HepG2 (cell line): ENCODE measurements around the gene TOM1L2. TPM values are rescaled to one million over a fixed set of nuclear protein-coding genes. Genes with fewer than 3 reads are reported as not detected.

Experiments used
- FOXO1 ChIP-seq: sonication (generic); formaldehyde crosslinking; IDR thresholded peaks from 2 replicates; pipeline ENCODE4 v1.4.0; 2020; ENCODE audit warnings: missing genetic modification reagents
- KDM6A ChIP-seq: IDR thresholded peaks from 2 replicates; pipeline ENCODE4 v1.6.1; 2016; ENCODE audit warnings: low read depth
- PBX2 ChIP-seq: IDR thresholded peaks from 2 replicates; pipeline ENCODE4 v1.6.1; 2016; ENCODE audit warnings: control low read depth
- PITX1 ChIP-seq: sonication (generic); formaldehyde crosslinking; IDR thresholded peaks from 2 replicates; pipeline ENCODE4 v1.5.1; 2020; ENCODE audit warnings: mild to moderate bottlenecking, missing genetic modification reagents
- SIN3A ChIP-seq: IDR thresholded peaks from 2 replicates; pipeline ENCODE4 v1.6.1; 2011; ENCODE audit warnings: low read depth, mild to moderate bottlenecking, control low read depth, low read length, borderline replicate concordance
- SIN3B ChIP-seq: fragments of 150-350 bp; IDR thresholded peaks from 2 replicates; pipeline ENCODE4 v1.6.1; 2014; ENCODE audit warnings: low read length
- SOX6 ChIP-seq, 2 experiments: fragments of 450-650 bp in 1 of 2; sonication (generic) in 1 of 2; formaldehyde crosslinking in 1 of 2; IDR thresholded peaks; 2 replicates each; pipeline versions ENCODE4 v1.4.0 to v1.6.1; 2017 to 2020; ENCODE audit warnings: antibody characterized with exemption in 1 of 2, mild to moderate bottlenecking in 1 of 2, missing genetic modification reagents in 1 of 2
- SP5 ChIP-seq: IDR thresholded peaks from 2 replicates; pipeline ENCODE4 v1.6.1; 2016; ENCODE audit warnings: low read depth, borderline replicate concordance
- TCF12 ChIP-seq, 2 experiments: fragments of 450-650 bp in 1 of 2; sonication (generic) in 1 of 2; formaldehyde crosslinking in 1 of 2; IDR thresholded peaks; 2 replicates each; pipeline versions ENCODE4 v1.6.1 to v1.8.0; 2017 to 2022; ENCODE audit warnings: antibody characterized with exemption in 1 of 2, mild to moderate bottlenecking in 1 of 2, missing genetic modification reagents in 1 of 2, moderate library complexity in 1 of 2
- THAP11 ChIP-seq: IDR thresholded peaks from 2 replicates; pipeline ENCODE4 v1.6.1; 2016; ENCODE audit warnings: missing biosample characterization, missing genetic modification reagents
- ZBTB8A ChIP-seq: sonication (generic); formaldehyde crosslinking; IDR thresholded peaks from 2 replicates; pipeline ENCODE4 v1.4.0; 2020; ENCODE audit warnings: mild to moderate bottlenecking, low read depth, missing genetic modification reagents, borderline replicate concordance
- ZFP37 ChIP-seq: sonication (generic); formaldehyde crosslinking; IDR thresholded peaks from 2 replicates; pipeline ENCODE4 v1.4.0; 2020; ENCODE audit warnings: missing genetic modification reagents, borderline replicate concordance
- ZNF546 ChIP-seq: sonication (generic); formaldehyde crosslinking; conservative IDR thresholded peaks from 2 replicates; pipeline ENCODE4 v1.8.1; 2023; ENCODE audit warnings: mild to moderate bottlenecking, missing genetic modification reagents
- ZNF891 ChIP-seq: sonication (generic); formaldehyde crosslinking; IDR thresholded peaks from 2 replicates; pipeline ENCODE4 v1.5.0; 2020; ENCODE audit warnings: mild to moderate bottlenecking, missing genetic modification reagents
- polyA plus RNA-seq, 8 experiments: library from polyadenylated mRNA; depleted of rRNA in 3 of 8; stranded (reverse) in 7 of 8; unstranded in 1 of 8; fragments of >200 nt; fragmentation: Illumina TruSeq in 4 of 8; extraction: Trizol in 4 of 8; gene quantifications; 2 replicates each; pipeline versions ENCODE4 v1.2.1 to v1.2.3, GENCODE V29; 2011 to 2016; ENCODE audit warnings: low read depth in 4 of 8, missing spikeins in 1 of 8, mixed read lengths in 1 of 8; ENCODE audit not compliant: insufficient read depth in 1 of 8
- total RNA-seq, 5 experiments: library from RNA; depleted of rRNA; stranded (reverse); fragments of >200 nt; fragmentation: Illumina TruSeq; extraction: Trizol; gene quantifications; 2 replicates each; pipeline ENCODE4 v1.2.3, GENCODE V29; 2016; ENCODE audit warnings: low read depth in 1 of 5
- TF ChIP-seq, protein P1 (sequence below): sonication (generic); formaldehyde crosslinking; IDR thresholded peaks from 2 replicates; pipeline ENCODE4 v1.5.0; 2020; ENCODE audit warnings: mild to moderate bottlenecking, missing genetic modification reagents, borderline replicate concordance
- TF ChIP-seq, protein P2 (sequence below): sonication (generic); formaldehyde crosslinking; IDR thresholded peaks from 2 replicates; pipeline ENCODE4 v1.4.0; 2020; ENCODE audit warnings: mild to moderate bottlenecking, missing genetic modification reagents, borderline replicate concordance
- TF ChIP-seq, protein P3 (sequence below): sonication (generic); formaldehyde crosslinking; IDR thresholded peaks from 2 replicates; pipeline ENCODE4 v1.4.0; 2020; ENCODE audit warnings: missing genetic modification reagents

The TOM1L2 gene
- total and polyA plus RNA-seq, 2 of the 13 experiments (the other 11 are each of a cell fraction or from before 2014, with no cell fraction given): 4.7 to 7.4 TPM

- TF ChIP-seq, protein P1, sequence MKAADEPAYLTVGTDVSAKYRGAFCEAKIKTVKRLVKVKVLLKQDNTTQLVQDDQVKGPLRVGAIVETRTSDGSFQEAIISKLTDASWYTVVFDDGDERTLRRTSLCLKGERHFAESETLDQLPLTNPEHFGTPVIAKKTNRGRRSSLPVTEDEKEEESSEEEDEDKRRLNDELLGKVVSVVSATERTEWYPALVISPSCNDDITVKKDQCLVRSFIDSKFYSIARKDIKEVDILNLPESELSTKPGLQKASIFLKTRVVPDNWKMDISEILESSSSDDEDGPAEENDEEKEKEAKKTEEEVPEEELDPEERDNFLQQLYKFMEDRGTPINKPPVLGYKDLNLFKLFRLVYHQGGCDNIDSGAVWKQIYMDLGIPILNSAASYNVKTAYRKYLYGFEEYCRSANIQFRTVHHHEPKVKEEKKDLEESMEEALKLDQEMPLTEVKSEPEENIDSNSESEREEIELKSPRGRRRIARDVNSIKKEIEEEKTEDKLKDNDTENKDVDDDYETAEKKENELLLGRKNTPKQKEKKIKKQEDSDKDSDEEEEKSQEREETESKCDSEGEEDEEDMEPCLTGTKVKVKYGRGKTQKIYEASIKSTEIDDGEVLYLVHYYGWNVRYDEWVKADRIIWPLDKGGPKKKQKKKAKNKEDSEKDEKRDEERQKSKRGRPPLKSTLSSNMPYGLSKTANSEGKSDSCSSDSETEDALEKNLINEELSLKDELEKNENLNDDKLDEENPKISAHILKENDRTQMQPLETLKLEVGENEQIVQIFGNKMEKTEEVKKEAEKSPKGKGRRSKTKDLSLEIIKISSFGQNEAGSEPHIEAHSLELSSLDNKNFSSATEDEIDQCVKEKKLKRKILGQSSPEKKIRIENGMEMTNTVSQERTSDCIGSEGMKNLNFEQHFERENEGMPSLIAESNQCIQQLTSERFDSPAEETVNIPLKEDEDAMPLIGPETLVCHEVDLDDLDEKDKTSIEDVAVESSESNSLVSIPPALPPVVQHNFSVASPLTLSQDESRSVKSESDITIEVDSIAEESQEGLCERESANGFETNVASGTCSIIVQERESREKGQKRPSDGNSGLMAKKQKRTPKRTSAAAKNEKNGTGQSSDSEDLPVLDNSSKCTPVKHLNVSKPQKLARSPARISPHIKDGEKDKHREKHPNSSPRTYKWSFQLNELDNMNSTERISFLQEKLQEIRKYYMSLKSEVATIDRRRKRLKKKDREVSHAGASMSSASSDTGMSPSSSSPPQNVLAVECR (CRISPR knock-in tag): peak; percentile 100
- no peak for TF ChIP-seq ZBTB8A (CRISPR knock-in tag)
- peak; percentile 100 for TF ChIP-seq SIN3A
- peak; percentile 79 for TF ChIP-seq THAP11
- TF ChIP-seq TCF12 (IDR thresholded peaks at IDR 0.05): no peak
- TF ChIP-seq TCF12 (CRISPR knock-in tag; IDR thresholded peaks at IDR 0.05): peak; percentile 55; the same call in 1 of the 2 replicates
- TF ChIP-seq SOX6 (IDR thresholded peaks at IDR 0.05): no peak
- TF ChIP-seq SOX6 (CRISPR knock-in tag; IDR thresholded peaks at IDR 0.05): peak; percentile 84; the same call in 1 of the 2 replicates
- peak; percentile 55; the same call in 1 of the 2 replicates for TF ChIP-seq PBX2 (CRISPR knock-in tag)
- TF ChIP-seq ZNF546 (CRISPR knock-in tag): 0 out of 2 replicates have a peak, but pooled peaks have one; percentile 30
- TF ChIP-seq, protein P2, sequence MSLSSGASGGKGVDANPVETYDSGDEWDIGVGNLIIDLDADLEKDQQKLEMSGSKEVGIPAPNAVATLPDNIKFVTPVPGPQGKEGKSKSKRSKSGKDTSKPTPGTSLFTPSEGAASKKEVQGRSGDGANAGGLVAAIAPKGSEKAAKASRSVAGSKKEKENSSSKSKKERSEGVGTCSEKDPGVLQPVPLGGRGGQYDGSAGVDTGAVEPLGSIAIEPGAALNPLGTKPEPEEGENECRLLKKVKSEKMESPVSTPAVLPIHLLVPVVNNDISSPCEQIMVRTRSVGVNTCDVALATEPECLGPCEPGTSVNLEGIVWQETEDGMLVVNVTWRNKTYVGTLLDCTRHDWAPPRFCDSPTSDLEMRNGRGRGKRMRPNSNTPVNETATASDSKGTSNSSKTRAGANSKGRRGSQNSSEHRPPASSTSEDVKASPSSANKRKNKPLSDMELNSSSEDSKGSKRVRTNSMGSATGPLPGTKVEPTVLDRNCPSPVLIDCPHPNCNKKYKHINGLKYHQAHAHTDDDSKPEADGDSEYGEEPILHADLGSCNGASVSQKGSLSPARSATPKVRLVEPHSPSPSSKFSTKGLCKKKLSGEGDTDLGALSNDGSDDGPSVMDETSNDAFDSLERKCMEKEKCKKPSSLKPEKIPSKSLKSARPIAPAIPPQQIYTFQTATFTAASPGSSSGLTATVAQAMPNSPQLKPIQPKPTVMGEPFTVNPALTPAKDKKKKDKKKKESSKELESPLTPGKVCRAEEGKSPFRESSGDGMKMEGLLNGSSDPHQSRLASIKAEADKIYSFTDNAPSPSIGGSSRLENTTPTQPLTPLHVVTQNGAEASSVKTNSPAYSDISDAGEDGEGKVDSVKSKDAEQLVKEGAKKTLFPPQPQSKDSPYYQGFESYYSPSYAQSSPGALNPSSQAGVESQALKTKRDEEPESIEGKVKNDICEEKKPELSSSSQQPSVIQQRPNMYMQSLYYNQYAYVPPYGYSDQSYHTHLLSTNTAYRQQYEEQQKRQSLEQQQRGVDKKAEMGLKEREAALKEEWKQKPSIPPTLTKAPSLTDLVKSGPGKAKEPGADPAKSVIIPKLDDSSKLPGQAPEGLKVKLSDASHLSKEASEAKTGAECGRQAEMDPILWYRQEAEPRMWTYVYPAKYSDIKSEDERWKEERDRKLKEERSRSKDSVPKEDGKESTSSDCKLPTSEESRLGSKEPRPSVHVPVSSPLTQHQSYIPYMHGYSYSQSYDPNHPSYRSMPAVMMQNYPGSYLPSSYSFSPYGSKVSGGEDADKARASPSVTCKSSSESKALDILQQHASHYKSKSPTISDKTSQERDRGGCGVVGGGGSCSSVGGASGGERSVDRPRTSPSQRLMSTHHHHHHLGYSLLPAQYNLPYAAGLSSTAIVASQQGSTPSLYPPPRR (CRISPR knock-in tag): peak; percentile 87
- no peak for TF ChIP-seq SIN3B
- TF ChIP-seq SP5 (CRISPR knock-in tag): peak; percentile 89
- TF ChIP-seq, protein P3, sequence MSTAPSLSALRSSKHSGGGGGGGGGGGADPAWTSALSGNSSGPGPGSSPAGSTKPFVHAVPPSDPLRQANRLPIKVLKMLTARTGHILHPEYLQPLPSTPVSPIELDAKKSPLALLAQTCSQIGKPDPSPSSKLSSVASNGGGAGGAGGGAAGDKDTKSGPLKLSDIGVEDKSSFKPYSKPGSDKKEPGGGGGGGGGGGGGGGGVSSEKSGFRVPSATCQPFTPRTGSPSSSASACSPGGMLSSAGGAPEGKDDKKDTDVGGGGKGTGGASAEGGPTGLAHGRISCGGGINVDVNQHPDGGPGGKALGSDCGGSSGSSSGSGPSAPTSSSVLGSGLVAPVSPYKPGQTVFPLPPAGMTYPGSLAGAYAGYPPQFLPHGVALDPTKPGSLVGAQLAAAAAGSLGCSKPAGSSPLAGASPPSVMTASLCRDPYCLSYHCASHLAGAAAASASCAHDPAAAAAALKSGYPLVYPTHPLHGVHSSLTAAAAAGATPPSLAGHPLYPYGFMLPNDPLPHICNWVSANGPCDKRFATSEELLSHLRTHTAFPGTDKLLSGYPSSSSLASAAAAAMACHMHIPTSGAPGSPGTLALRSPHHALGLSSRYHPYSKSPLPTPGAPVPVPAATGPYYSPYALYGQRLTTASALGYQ: peak; percentile 81; the same call in 1 of the 2 replicates
- TF ChIP-seq FOXO1 (CRISPR knock-in tag): peak; percentile 92
- TF ChIP-seq ZNF891 (CRISPR knock-in tag): 0 out of 2 replicates have a peak, but pooled peaks have one; percentile 26
- peak; percentile 90 for TF ChIP-seq KDM6A (CRISPR knock-in tag)
- TF ChIP-seq ZFP37: 0 out of 2 replicates have a peak, but pooled peaks have one; percentile 49
- TF ChIP-seq PITX1 (CRISPR knock-in tag): peak; percentile 92
These were observed 141.4 kb downstream of the TOM1L2 start (continued) for GRCh38 chr17:17830740-17831207.
